IMR-90 (cell line): ENCODE results near the gene DEF6. TPM values are rescaled to one million over a fixed set of nuclear protein-coding genes. Genes with fewer than 3 reads are reported as not detected.

ENCODE experiments used
- ATAC-seq: fragments of 200-7000 bp; cut with Tn5 transposase; 2 replicates; pipeline ENCODE4 v1.9.1; 2020; ENCODE audit warnings: low read depth, mild to moderate bottlenecking, moderate library complexity
- BruUV-seq: library from RNA; stranded (reverse); fragments of 400-500 nt; replicated peaks from 2 replicates; lab custom pipeline; 2021; lab: Mats Ljungman, UMichigan
- CTCF ChIA-PET: fragments of 300-600 bp; formaldehyde crosslinking; extraction: SDS; loops from one replicate; lab custom pipeline; 2021; ENCODE audit warnings: antibody characterized with exemption; lab: Yijun Ruan, JAX
- POLR2A ChIA-PET: fragments of 300-600 bp; sonication (Branson Sonifier 250); formaldehyde crosslinking; loops from one replicate; lab custom pipeline; 2022; ENCODE audit warnings: antibody characterized with exemption; ENCODE audit not compliant: unreplicated experiment; lab: Charles Lee
- DNase-seq: peaks from one replicate; pipeline ENCODE4 v3.0.0; 2013
- H2AFZ ChIP-seq: replicated peaks from 2 replicates; pipeline ENCODE3; 2013; ENCODE audit warnings: low read length, mild to moderate bottlenecking; ENCODE audit not compliant: poor library complexity
- H2AK5ac ChIP-seq: 2 replicates; pipeline ENCODE4 v1.6.1; 2013; ENCODE audit warnings: low read depth, low read length, inconsistent platforms
- H2AK9ac ChIP-seq: replicated peaks from 2 replicates; pipeline ENCODE3; 2013; ENCODE audit warnings: mild to moderate bottlenecking, low read depth, low read length, moderate library complexity; ENCODE audit not compliant: poor library complexity
- H2BK120ac ChIP-seq: 2 replicates; pipeline ENCODE4 v1.6.1; 2013; ENCODE audit warnings: low read depth, low read length, inconsistent platforms
- H2BK15ac ChIP-seq: 3 replicates; pipeline ENCODE4 v1.6.1; 2013; ENCODE audit warnings: low read depth, low read length, inconsistent platforms
- H2BK20ac ChIP-seq: 2 replicates; pipeline ENCODE4 v1.6.1; 2013; ENCODE audit warnings: low read depth, mild to moderate bottlenecking, inconsistent platforms, low read length, moderate library complexity
- H2BK5ac ChIP-seq: 2 replicates; pipeline ENCODE4 v1.6.1; 2013; ENCODE audit warnings: mild to moderate bottlenecking, low read depth, low read length, inconsistent platforms; ENCODE audit not compliant: poor library complexity, severe bottlenecking
- H3K14ac ChIP-seq: replicated peaks from 2 replicates; pipeline ENCODE4 v1.6.1; 2013; ENCODE audit warnings: low read depth, low read length, inconsistent platforms
- H3K18ac ChIP-seq: 2 replicates; pipeline ENCODE4 v1.6.1; 2013; ENCODE audit warnings: low read depth, low read length, control low read depth
- H3K23ac ChIP-seq: 2 replicates; pipeline ENCODE4 v1.6.1; 2013; ENCODE audit warnings: low read depth, low read length, inconsistent platforms
- H3K27ac ChIP-seq: 2 replicates; pipeline ENCODE4 v1.5.1; 2013; ENCODE audit warnings: mild to moderate bottlenecking, control low read depth, low read length; ENCODE audit not compliant: insufficient read depth
- H3K27me3 ChIP-seq: 2 replicates; pipeline ENCODE4 v1.6.1; 2013; ENCODE audit warnings: low read length; ENCODE audit not compliant: control insufficient read depth, insufficient read depth
- H3K36me3 ChIP-seq: 2 replicates; pipeline ENCODE4 v1.6.1; 2013; ENCODE audit warnings: low read length, mixed read lengths; ENCODE audit not compliant: control insufficient read depth, insufficient read depth
- H3K4ac ChIP-seq: 2 replicates; pipeline ENCODE4 v1.6.1; 2013; ENCODE audit warnings: low read depth, low read length, inconsistent platforms
- H3K4me1 ChIP-seq: 2 replicates; pipeline ENCODE4 v1.6.1; 2013; ENCODE audit warnings: low read length, mixed read lengths; ENCODE audit not compliant: control insufficient read depth, insufficient read depth
- H3K4me2 ChIP-seq: 2 replicates; pipeline ENCODE4 v1.6.1; 2013; ENCODE audit warnings: low read depth, mild to moderate bottlenecking, control low read depth, low read length, moderate library complexity
- H3K4me3 ChIP-seq: 2 replicates; pipeline ENCODE4 v1.5.1; 2013; ENCODE audit warnings: low read depth, mild to moderate bottlenecking, control low read depth, low read length, moderate library complexity; ENCODE audit not compliant: insufficient read depth
- H3K56ac ChIP-seq: 2 replicates; pipeline ENCODE4 v1.6.1; 2013; ENCODE audit warnings: low read length, inconsistent platforms; ENCODE audit not compliant: insufficient read depth; ENCODE audit errors: extremely low read depth
- H3K79me1 ChIP-seq, 2 experiments: 2 replicates each; pipeline ENCODE4 v1.6.1; 2013; ENCODE audit warnings: low read length in 2 of 2, inconsistent platforms in 1 of 2, low read depth in 1 of 2
- H3K9ac ChIP-seq: 2 replicates; pipeline ENCODE4 v1.6.1; 2013; ENCODE audit warnings: low read depth, low read length, control low read depth
- H3K9me1 ChIP-seq: 2 replicates; pipeline ENCODE4 v1.6.1; 2013; ENCODE audit warnings: low read length, inconsistent platforms; ENCODE audit not compliant: insufficient read depth
- H3K9me3 ChIP-seq: 2 replicates; pipeline ENCODE4 v1.6.1; 2013; ENCODE audit warnings: low read length; ENCODE audit not compliant: control insufficient read depth, insufficient read depth
- H4K20me1 ChIP-seq: 2 replicates; pipeline ENCODE4 v1.6.1; 2013; ENCODE audit warnings: low read length, inconsistent platforms; ENCODE audit not compliant: insufficient read depth
- H4K5ac ChIP-seq: 2 replicates; pipeline ENCODE4 v1.6.1; 2013; ENCODE audit warnings: mild to moderate bottlenecking, low read depth, low read length, control low read depth
- H4K8ac ChIP-seq, 2 experiments: 2 replicates each; pipeline ENCODE4 v1.6.1; 2013; ENCODE audit warnings: low read depth in 2 of 2, low read length in 2 of 2, control low read depth in 1 of 2, inconsistent platforms in 1 of 2
- H4K91ac ChIP-seq: 2 replicates; pipeline ENCODE4 v1.6.1; 2013; ENCODE audit warnings: low read depth, low read length, inconsistent platforms; ENCODE audit not compliant: insufficient read depth
- BHLHE40 ChIP-seq: fragments of 150-350 bp; IDR thresholded peaks from 2 replicates; pipeline ENCODE4 v1.6.1; 2016; ENCODE audit warnings: mild to moderate bottlenecking, low read depth, low read length
- CEBPB ChIP-seq: IDR thresholded peaks from 2 replicates; pipeline ENCODE4 v1.6.1; 2012; ENCODE audit warnings: low read depth, low read length, improper control_type of control experiment
- CHD1 ChIP-seq: IDR thresholded peaks from 2 replicates; pipeline ENCODE4 v1.6.1; 2012; ENCODE audit warnings: low read depth, low read length, improper control_type of control experiment
- ELK1 ChIP-seq: fragments of 150-350 bp; IDR thresholded peaks from 2 replicates; pipeline ENCODE4 v1.6.1; 2016; ENCODE audit warnings: low read depth, mild to moderate bottlenecking, low read length, moderate library complexity, borderline replicate concordance
- FOS ChIP-seq: fragments of 150-350 bp; IDR thresholded peaks from 2 replicates; pipeline ENCODE4 v1.6.1; 2016; ENCODE audit warnings: low read depth, low read length
- MAFK ChIP-seq: IDR thresholded peaks from 2 replicates; pipeline ENCODE4 v1.6.1; 2012; ENCODE audit warnings: low read depth, low read length, improper control_type of control experiment
- MXI1 ChIP-seq: IDR thresholded peaks from 2 replicates; pipeline ENCODE4 v1.6.1; 2012; ENCODE audit warnings: low read depth, mild to moderate bottlenecking, low read length, moderate library complexity, borderline replicate concordance
- NFE2L2 ChIP-seq: fragments of 150-350 bp; IDR thresholded peaks from 2 replicates; pipeline ENCODE4 v1.6.1; 2016; ENCODE audit warnings: low read depth, mild to moderate bottlenecking, low read length
- RCOR1 ChIP-seq: IDR thresholded peaks from 2 replicates; pipeline ENCODE4 v1.6.1; 2012; ENCODE audit warnings: mild to moderate bottlenecking, low read length, improper control_type of control experiment; ENCODE audit not compliant: insufficient replicate concordance
- RFX5 ChIP-seq: IDR thresholded peaks from 2 replicates; pipeline ENCODE4 v1.8.0; 2012; ENCODE audit warnings: low read depth, mild to moderate bottlenecking, low read length, moderate library complexity
- USF2 ChIP-seq: fragments of 150-350 bp; IDR thresholded peaks from 2 replicates; pipeline ENCODE4 v1.6.1; 2017; ENCODE audit warnings: mild to moderate bottlenecking, antibody characterized with exemption, low read length, low read depth
- WGBS, 2 experiments: methylation state at CpG; one replicate each; pipeline versions ENCODE4 v1.1.5 to v1.1.7; 2013; ENCODE audit warnings: missing lambda C conversion rate in 2 of 2; ENCODE audit not compliant: insufficient read length in 1 of 2; ENCODE audit errors: extremely low coverage in 2 of 2; 5-methylcytosine and 5-hydroxymethylcytosine counted together
- dilution Hi-C: fragments of 300-500 bp; cut with HindIII; formaldehyde crosslinking; loops from one replicate; pipeline ENCODE4 v1.14.3; 2018; ENCODE audit warnings: low sequenced_read_pairs; ENCODE audit not compliant: unreplicated experiment
- in situ Hi-C: fragments of 300-500 bp; cut with MboI; formaldehyde crosslinking; loops from 3 replicates; pipeline ENCODE4 v1.14.3; 2019; ENCODE audit warnings: low sequenced_read_pairs, inconsistent platforms, mixed read lengths
- intact Hi-C: fragments of 100-400 bp; cut with micrococcal nuclease; formaldehyde crosslinking; loops from 2 replicates; pipeline ENCODE4 v1.10.0; 2022
- polyA plus RNA-seq, 3 experiments: library from polyadenylated mRNA; depleted of rRNA; stranded (reverse); fragments of >200 nt; gene quantifications; 2 replicates each; pipeline ENCODE4 v1.2.3, GENCODE V29; 2012; ENCODE audit warnings: low replicate concordance in 1 of 3
- total RNA-seq: library from RNA; depleted of rRNA; stranded (reverse); fragments of >200 nt; gene quantifications from 2 replicates; pipeline ENCODE4 v1.2.3, GENCODE V29; 2012

Gene DEF6
- total and polyA plus RNA-seq, 2 of the 4 experiments (the other 2 are of a cell fraction), result 2.5 to 4.2 TPM

GRCh38 chr6:35259948-35260590 is 37.5 kb upstream of the DEF6 start (continued):
- no peak for TF ChIP-seq MXI1

- Histone ChIP-seq H3K9ac (peak overlapping the region; percentile 51), H4K5ac (no peak overlapping the region), H2BK120ac (no peak overlapping the region), H3K56ac (no peak overlapping the region), H3K27me3 (no peaks in the 10 kb centered on the region), H3K4me1 (peaks cover 8% of the 10 kb centered on the region; the same call in 1 of the 2 replicates), H2BK15ac (0 out of 3 replicates have a peak overlapping the region, but pooled peaks have one; percentile 66), H3K14ac (peak overlapping the region; percentile 91; the same call in 1 of the 2 replicates), H3K27ac (no peak overlapping the region), H2AK5ac (peak overlapping the region; percentile 90), H3K4me2 (peak overlapping the region; percentile 96), H2AK9ac (no peak overlapping the region), H3K9me1 (peaks cover 9% of the 10 kb centered on the region), H3K79me1 (peaks cover 31 to 50% of the 10 kb centered on the region in 2 experiments), H3K36me3 (no peaks in the 10 kb centered on the region), H3K4ac (peak overlapping the region; percentile 86; the same call in 1 of the 2 replicates), H4K8ac (peak overlapping the region; percentile 87 to 92; a peak in 2 of 4 replicates), H3K9me3 (no peaks in the 10 kb centered on the region), H3K23ac (peak overlapping the region; percentile 69; the same call in 1 of the 2 replicates), H4K91ac (peak overlapping the region; percentile 84; the same call in 1 of the 2 replicates), H4K20me1 (no peaks in the 10 kb centered on the region), H2AFZ (peak overlapping the region; percentile 99), H3K18ac (no peak overlapping the region), H3K4me3 (peak overlapping the region; percentile 64), H2BK5ac (no peak overlapping the region), H2BK20ac (no peak overlapping the region)
- dilution Hi-C loops, result no loop called here
- ChIA-PET CTCF (no interaction called here), POLR2A (no interaction called here)
- in situ Hi-C loops, result no loop called here
- intact Hi-C loops, result no loop called here
- TSS peak; percentile 34 for BruUV-seq
- no peak for ATAC-seq
- DNase-seq, result no peak
- WGBS, 2 experiments, result no CpG with 5 or more reads among the region's 6 CpGs
- TF ChIP-seq RCOR1, result no peak
- TF ChIP-seq ELK1, result no peak
- no peak for TF ChIP-seq USF2
- TF ChIP-seq FOS, result no peak
- TF ChIP-seq CEBPB, result no peak
- TF ChIP-seq MAFK, result no peak
- no peak for TF ChIP-seq NFE2L2
- TF ChIP-seq RFX5, result no peak
- no peak for TF ChIP-seq BHLHE40
- no peak for TF ChIP-seq CHD1
Observed at GRCh38 chr6:35260591-35261570, 36.7 kb upstream of the DEF6 start.
